Umbilical cord (tissue), 2 donors: ENCODE data around the gene TRAPPC3. TPM values are rescaled to one million over a fixed set of nuclear protein-coding genes. Genes with fewer than 3 reads are reported as not detected.
"Not testable (repeated sequence)": the region's sequence is repeated elsewhere in the genome, so short reads cannot be mapped to it uniquely, and the experiment has no call there.

Source experiments
- DNase-seq: peaks from one replicate; pipeline ENCODE4 v3.0.0-alpha.2; 2015; ENCODE audit warnings: low spot score
- total RNA-seq: library from RNA; depleted of rRNA; stranded (reverse); fragments of >200 nt; gene quantifications from one replicate; pipeline ENCODE4 v1.2.3, GENCODE V29; 2014; ENCODE audit warnings: low replicate concordance; ENCODE audit not compliant: insufficient read depth

TRAPPC3 gene
- total RNA-seq, 1 donor from 2014 or later = 38.5 TPM

DNA sequence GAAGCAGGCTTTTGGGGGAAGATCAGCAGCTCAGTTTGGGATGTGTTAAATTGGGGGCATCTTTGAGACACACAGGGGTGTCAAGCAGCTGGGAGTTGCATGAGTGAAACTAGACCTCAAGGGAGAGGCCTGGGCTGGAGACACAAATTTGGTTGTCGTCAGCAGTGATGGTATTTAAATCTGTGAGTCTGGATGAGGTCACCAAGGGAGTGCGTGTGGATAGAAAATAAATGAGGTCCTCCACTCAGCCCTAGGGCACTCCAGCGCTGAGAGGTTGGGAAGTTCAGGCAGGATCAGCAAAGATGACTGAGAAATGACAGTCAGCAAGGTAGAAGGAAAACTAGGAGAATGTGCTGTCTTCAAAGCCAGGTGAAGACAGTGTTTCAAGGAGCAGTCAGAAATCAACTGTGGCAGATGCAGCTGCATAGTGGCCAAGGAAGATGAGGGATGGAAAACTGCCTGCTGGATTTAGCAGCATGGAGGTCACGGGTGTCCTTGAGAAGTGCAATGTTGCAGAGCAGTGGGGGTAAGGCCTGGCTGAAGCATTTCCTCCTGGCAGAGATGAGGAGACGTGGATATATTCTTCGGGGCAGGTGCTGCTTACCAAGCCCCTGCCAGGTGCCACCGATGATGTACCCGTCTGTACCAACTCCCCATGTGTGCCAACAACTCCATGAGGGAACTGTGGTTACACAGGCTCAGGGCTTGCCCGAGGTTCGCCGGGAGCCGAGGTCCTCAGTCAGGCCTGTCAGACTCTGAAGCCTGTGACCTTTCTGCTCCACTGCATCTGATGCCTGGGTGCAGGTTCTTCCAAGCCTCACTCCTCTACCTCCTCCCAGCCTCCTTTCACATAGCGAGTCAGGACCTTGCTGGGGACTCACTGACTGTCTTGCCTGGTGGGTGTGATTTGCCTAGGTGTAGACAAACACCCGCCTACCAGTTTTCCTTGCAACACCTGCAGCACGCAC is 17.9 kb upstream of the TRAPPC3 start:
- no peak for DNase-seq

DNA sequence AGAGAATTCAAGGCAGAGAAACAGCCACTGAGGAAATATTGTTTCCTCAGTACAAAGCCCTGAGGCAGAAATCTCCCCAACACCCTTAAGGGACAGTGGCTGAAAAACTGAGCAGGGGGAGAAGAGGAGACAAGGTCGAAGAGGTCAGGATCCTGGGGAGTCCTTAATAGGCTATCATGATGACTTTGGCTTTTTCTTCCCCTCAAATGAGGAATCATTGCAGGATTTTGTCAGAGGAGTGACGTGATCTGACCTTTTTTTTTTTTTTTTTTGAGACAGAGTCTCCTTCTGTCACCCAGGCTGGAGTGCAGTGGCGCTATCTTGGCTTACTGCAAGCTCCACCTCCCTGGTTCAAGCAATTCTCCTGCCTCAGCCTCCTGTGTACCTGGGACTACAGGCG is 16.9 kb upstream of the TRAPPC3 start:
- DNase-seq = no peak

DNA sequence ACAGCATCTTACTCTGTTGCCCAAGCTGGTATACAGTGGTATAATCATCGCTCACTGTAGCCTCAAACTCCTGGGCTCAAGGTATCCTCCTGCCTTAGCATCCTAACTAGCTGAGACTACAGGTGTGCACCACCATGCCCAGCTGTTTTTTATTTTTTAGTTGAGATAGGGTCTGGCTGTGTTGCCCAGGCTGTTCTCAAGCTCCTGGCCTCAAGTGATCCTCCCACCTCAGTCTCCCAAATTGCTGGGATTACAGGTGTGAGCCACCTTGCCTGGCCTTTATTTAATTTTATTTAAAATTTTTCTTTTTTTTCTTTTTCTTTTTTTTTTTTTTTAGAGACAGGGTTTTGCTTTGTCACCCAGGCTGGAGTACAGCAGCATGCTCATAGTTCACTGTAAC is 15.9 kb upstream of the TRAPPC3 start:
- DNase-seq = no peak

DNA sequence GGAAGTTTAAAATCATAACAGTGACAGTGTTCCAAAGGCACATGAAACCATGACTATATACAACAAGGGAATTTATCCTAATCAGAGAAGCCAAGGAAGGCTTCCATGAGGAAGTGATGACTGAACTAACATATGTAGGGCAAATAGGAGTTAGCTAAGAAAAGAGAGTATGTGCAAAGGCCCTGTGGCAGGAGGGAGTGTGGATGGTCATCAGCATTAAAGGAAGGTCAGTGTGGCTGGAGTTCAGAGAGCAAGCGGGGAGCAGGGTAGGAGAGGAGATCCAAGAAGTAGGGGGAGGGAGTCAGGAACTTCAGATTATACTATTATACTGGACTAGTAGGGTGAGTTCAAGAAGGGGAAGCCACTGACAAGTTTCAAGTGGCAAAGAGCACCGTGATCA is 15.1 kb upstream of the TRAPPC3 start:
- no peak for DNase-seq

DNA sequence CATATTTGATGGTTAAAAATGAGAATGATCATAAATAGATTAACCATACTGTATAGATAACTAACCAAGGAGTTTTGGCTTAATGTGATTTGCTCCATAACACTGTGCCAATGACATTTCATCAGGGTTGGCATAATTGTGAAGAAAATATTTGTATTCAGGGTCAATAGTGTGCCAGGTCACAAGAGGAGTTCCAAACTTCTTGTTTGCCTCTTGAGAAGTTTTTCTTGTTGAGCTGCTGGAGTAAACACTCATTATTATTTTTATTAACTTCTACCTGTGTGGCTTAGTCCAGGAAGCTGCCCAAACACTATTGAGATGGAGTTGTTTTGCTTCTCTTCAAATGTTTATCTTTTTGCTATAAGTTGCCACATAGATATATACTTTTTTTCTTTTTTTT is 14.1 kb upstream of the TRAPPC3 start:
- DNase-seq = no peak

DNA sequence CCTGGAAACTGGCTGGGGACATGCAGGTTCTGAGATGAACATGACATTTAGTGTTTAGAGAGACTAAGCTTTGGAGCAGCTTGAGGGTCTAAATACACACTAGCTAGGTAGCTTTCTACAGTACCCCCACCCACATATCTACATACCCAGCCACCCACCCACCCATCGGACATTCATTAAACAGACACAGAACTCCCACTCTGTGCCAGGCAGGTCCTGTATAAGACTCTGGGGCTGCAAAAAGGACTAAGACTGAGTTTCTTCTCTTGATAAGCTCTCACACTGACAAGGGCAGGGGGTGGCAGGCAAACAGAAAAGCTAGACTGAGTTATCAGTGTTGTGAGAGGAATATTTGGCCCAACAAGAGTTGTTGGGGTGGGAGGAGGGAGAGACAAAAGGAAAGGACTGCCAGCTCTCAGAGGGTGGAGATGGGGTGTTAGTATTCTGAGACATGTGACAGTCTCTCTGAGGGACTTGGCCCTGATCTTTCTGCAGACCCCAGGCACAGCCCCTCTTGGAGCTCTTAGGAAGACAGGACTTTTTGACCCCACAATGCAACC is 13.5 kb upstream of the TRAPPC3 start:
- no peak for DNase-seq

DNA sequence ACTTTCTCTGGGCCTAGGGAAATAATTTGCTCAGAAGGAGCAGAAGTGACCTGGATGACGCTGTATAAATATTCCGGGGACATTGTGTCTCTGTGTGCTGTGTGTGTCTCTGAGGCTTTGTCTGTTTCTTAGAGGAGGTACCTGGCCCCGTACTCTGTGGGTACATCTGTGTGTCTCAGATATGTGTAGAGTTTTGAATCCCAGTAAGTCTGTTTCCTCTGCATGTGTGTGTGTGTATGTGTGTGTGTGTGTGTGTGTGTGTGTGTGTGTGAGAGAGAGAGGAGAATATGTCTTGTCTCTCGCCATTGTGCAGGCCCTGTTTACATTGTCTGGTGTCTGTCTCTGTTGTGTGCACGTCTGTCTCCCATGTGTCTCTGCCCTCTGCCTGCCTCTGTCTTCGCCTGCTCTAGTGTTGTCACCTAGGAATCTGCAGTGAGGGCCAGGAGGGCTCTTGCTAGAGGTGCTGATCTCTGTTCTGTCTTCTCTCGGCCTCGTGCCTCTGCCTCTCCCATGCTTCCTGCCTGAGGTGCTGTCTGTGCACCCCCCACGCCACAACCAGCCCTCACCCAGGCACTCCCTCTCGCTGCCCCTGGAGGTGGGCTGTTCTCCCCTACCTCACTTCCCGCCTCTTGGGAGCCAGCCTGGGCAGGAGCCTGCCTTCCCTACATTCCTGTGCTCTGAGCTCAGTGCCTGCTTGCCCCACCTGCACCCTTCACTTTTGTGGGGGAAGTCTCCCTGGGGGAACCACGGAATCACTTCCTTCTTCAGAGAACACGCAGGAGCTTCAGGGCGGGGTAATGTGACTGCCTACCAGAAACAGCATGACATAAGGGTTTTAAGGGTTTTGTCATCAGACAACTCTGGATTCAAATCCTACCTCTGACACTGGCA is 12.6 kb upstream of the TRAPPC3 start:
- DNase-seq = peak; percentile 72

DNA sequence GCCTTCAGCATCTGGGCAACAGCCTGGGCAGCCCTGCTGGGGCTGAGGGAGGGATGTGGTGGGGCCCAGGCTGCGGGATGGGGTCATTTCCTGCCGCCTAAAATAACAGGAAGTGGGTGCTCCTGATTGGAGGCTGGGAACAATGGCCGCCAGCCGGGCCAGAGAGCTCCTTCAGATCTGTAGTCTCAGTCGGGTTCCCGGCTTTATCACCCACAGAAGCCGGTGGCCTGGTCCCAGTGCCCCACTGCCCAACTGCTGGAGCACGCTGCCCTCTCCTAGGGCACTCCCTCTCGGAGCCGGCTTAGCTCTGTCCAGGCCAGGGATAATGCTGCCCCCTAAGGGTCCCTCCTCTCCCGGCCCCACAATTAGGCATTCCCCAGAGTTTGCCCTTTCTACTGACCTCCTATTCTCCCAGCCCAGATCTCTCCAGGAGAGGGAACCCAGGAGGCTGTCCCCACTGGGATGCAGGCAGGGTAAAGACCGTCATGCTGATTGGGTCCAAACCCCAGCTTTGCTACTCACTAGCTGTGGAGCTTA is 11.7 kb upstream of the TRAPPC3 start:
- peak; percentile 70 for DNase-seq

DNA sequence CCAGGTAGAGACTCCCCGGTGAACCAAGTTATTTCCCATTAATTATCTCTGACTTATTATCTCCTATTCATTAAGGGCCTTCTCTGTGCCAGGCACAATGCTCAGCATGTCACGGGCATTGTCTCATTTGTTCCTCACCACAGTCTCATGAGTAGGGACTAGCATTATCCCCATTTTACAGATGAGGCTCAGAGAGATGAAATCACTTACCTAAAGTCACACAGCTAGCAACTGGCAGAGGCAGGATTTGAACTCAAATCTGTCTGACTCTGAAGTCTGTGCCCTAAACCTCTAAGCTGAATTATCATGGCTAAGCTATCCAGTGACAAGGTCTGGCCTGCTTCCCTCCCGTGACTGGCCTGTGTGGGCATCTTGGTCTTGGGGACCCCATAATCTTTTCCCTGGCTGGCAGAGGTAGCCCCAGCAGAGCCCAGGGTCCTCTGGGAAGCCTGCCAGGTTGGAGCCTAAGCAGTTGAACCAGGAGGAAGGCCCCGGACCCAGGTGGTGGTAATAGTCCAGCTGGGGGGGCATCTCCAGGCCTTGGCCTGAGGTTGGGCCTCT is 11.2 kb upstream of the TRAPPC3 start:
- no peak for DNase-seq

DNA sequence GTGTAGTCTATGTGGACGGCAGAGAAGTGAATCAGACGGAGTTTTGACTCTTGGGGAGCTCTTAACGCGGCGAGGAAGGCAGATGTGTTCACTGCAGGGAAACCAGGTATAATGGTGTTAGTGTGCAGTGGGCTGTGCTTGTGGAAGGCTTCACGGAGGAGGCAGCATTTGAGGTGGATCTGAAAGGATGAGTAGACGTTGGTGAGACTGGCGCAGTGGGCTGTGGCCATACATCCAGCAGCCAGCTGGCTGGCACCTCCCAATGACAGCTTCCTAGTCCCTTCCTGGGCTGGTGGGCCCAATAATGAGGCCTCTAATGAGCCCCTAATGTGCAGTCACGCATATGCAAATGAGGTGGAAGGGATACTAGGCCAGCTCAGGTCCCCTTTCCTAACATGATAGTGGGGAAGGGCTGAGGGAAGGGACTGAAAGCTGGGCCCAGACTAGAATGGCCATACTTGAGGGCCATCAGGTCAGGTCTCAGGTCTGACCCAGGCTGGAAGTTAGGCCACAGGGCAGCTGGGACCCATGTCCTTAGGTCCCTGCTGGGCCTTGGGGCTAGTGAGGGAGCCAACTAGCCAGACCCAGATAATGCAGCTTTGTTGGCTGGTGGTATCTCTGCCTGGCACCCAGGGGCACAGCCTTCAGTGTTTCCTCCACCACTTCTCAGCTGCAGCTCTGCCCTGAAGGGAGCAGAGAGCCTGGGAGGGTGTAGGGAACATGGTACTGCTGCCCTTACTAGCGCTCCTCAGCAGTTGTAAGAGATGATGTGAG is 10.5 kb upstream of the TRAPPC3 start:
- no peak for DNase-seq

DNA sequence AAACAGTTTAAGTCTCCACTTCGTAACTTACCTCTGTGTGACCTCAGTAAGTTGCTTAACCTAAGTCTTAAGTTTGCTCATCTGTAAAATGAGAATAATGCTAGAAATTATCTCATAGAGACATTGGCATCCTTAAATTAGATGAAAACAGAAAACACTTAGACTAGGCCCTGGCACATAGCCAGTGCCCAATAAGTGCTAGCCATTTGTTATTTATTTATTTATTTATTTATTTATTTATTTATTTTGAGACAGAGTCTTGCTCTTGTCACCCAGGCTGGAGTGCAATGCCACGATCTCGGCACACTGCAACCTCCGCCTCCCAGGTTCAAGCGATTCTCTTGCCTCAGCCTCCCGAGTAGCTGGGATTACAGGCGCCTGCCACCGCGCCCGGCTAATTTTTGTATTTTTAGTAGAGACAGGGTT is 9.6 kb upstream of the TRAPPC3 start:
- not testable (repeated sequence) for DNase-seq

DNA sequence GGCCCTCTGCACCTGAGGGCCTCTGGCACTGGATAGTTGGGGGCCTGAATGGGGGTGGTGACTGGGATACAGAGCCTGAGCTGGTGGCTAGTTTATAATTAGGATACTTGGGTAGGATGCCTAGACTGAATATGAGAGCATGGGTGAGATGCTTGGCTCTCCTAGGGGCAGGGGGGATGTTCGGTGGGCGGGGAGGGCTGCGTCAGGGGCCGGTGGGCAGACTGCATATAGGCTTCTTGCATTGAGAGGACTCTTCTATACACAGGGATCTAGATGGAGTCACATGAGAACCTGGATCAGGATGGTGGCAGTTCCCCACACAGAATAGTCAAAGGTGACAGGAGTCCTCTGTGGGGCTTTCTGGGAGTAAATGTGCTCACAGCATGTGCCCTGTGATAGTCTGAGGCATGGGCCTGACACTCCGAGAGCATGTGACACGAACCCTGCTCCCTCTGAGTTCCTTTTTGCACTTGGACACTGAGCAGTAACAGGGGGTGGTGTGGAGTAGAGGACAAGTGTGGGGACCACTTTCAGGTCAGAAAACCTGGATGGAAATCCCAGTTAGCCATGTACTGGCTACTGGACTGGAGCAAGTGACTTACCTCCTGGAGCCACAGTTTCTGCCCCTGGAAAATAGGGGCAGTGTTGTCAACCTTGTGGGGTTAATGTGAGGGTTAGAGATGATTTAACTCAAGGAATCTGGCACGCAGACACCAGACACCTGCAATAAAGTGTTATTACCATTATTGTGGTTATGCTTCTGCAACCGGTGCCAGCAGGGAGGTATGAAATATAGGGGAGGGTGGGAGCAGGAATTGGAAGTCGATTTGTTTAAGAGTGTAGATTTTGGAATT is 8.9 kb upstream of the TRAPPC3 start:
- no peak for DNase-seq

DNA sequence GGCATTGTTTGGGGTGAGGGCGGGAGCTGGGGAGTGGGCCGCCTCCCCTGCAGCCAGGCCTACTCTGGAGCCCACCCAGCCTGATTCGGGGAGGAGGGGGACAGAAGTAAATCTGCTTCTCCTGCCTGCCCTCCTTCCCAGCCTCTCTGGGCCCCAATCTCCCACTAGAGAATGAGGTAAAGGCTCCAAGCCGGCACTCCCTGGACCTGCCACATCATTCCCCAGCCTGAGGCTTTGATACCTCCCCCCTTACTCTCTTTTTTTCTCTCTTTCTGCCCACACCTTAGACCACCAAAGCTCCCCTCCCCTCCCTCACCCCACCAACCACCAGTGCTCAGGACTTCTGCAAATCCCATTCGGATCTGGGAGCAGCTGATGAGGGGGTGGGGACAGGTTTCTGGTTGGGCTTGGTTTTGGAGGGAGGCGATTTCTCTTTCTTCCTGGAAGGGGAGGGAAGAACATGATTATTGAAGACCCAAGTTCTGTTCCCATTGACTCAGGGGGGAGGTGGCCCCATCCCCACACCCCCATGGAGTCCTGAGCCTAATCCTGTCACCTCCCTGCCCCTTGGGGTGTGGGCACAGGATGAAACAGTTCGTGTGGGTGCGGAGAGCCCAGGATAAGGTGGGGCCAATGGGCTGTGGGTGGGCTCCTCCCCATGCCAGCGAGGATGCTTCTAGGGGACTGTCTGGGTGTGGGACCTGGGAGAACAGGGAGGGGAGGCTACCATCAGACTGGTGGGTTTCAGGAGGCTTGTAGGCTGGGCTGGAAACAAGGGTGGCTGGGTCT is 8.0 kb upstream of the TRAPPC3 start:
- DNase-seq = peak; percentile 62

DNA sequence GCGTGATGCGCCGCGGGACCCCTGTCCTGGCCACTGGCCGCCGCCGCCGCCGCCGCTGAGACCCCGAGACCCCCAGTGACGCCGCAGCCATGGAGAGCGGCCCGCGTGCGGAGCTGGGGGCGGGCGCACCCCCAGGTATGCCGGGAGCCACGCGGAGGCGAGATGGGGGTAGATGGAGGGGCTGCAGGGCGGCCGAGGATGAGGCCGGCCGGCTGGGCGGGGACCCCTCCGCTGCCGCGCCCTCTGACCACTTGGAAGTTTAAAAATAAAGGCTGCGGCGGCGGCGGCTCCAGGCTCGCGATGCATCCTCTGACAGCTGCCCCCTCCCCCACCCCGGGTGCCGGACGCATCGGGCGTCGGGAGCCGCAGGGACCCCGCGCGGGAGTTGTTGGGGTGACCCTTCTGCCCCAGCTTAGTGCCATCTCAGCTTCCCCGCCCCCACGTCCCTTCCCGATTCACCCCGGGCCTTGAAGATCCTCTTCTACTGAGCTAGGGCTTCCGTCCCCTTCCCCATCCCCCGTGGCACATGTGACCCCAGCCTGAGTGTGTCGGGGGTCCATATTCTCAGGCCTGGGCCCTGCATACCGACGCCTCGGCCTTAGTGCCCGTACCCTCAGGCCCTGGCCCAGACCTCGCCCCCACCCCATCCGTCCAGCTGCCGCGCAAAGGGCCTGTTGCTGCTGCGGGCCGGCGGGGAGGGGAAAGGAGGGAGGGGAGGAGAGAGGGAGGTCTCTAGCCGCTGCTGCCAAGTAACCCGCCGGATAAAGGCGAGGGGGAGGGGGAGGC is 7.2 kb upstream of the TRAPPC3 start:
- peak; percentile 85 for DNase-seq

DNA sequence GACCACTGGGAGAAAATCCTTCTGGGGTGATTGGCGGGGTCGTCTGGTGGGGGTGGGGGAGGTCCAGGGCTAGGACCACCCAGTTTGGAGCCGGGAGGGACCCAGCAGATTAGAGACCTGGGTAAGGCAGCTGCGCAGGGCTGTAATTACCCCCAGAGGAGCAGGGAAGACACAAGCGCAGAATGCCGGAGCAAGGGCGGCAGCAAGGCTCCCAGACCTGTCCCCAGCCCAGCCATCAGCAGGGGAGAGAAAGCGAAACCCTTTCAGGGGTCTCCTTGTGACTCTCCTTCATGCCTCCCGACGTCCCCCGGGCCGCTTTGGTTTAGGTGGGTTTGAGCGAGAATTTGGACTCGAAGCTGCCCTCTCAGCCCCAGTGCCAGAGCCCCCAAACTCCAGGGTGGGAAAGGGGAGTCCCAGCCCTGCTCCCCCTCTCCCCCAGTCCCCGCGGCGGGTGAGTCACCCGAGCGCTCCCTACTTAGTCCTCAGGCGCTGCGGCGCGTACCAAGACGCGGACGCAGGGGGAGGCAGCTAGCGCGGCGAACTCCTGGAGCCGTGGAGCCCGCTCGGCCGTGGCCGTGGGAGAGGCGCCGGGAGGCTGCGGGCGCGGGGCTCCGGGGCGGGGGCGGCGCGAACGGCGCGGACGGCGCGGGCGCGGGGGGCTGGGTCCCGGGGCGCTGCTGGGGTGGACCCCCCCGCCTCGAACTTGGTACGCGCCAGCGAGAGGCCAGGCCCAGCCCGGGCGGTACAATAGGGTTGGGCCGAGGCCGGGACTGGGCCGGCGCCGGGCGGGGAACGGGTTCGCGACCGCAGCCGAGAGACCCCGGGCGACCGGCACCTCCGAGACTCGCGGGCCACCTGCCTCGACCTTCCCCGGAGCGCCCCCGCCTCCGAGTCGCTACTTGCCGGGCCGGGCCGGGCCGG is 6.4 kb upstream of the TRAPPC3 start, which contains the start of gene MAP7D1:
Gene MAP7D1 (plus strand): TSS at position 753 of the 921 bp plus-strand sequence. CDS start 258 bp downstream, outside the sequence.
- peak; percentile 91 for DNase-seq

DNA sequence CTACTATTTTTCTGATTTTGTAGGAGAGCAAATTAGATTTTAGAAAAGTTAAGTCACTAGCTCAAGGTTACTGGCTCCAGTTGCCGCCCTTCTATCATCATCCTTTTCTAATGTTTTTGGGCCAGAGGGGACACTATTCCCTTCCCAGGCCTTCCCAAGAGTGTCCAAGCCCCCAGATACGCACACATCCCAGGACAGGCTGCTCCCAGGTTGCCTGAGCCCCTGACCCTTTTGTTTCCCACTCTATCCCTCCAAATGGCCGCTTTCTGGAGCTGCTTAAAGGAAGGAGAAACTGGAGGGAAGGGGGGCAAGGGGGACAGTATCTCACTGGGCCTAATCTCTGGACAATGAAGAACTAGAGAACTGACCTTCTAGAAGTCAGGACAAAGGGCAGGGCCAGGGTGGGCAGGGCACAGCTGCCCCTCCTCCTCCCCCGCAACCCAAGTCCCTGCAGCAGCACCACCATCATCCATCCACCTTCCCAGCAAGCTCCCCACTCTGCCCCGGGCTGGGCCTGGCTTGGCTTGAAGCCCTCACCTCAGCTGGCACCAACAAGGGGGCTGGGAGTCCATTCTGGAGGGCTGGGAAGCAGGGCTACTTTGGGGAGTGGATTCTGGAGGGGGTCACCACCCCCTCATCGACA is 5.6 kb upstream of the TRAPPC3 start:
- DNase-seq = peak; percentile 22
